C4-2B (cell line): ENCODE data around the gene LIF.
"Not testable (repeated sequence)": the region's sequence is repeated elsewhere in the genome, so short reads cannot be mapped to it uniquely, and the experiment has no call there.

ENCODE experiments used
- H3K27ac ChIP-seq: fragments of 450-650 bp; 2 replicates; pipeline ENCODE4 v1.5.1; 2017
- CTCF ChIP-seq: fragments of 450-650 bp; conservative IDR thresholded peaks from 2 replicates; pipeline ENCODE4 v1.5.1; 2017; ENCODE audit warnings: mild to moderate bottlenecking
- ZFX ChIP-seq: fragments of 450-650 bp; IDR thresholded peaks from 2 replicates; pipeline ENCODE4 v1.6.1; 2017

LIF gene

DNA sequence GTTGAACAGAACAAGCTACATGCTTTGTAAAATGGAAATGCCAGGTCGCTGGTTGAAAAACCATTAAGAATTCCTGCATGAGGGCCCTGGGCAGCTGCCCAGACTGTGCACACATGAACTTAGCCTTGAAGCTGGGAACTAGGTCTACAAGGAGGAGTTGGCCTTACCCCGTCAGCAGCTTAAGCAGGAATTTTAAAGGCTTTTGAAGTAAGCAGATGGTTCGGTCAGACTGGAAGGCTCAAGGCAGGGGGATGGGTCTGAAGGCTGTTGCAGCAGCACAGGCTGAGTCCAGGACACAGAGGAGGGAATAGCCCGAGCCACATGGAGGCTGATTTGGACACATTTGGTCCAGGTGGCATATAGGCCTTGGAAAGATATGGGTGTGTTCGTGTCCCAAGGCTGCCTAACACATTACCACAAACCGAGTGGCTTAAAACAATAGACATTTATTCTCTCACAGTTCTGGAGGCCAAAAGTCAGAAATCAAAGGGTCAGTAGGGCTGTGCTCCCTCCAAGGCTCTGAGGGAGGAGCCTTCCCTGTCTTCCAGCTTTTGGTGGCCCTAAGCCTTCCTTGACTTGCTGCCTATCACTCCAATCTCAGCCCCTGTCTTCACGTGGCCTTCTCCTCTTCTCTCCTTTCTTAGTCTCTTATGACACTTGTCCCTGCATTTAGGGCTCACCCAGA is 11.6 kb downstream of the LIF start:
- no peak overlapping the region for H3K27ac ChIP-seq
- TF ChIP-seq ZFX (no peak), CTCF (no peak)

GRCh38 chr22:30234325-30234724 is 12.2 kb downstream of the LIF start:
- H3K27ac ChIP-seq = not testable (repeated sequence)

DNA sequence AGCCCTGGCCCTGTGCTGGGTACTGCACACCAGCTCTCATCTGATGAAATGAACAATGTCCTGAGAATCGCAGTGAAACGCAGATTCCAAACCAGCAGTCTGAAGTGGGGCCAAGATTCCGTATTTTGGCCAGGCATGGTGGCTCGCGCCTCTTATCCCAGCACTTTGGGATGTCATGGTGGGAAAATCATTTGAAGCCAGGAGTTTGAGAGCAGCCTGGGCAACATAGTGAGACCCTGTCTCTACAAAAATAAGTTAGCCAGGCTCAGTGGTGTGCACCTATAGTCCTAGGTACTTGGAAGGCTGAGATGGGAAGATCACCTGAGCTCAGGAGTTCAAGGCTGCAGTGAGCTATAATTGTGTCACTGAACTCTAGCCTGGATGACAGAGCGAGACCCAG is 13.0 kb downstream of the LIF start:
- no peak overlapping the region for H3K27ac ChIP-seq
- no peak for TF ChIP-seq CTCF
- TF ChIP-seq ZFX = no peak

DNA sequence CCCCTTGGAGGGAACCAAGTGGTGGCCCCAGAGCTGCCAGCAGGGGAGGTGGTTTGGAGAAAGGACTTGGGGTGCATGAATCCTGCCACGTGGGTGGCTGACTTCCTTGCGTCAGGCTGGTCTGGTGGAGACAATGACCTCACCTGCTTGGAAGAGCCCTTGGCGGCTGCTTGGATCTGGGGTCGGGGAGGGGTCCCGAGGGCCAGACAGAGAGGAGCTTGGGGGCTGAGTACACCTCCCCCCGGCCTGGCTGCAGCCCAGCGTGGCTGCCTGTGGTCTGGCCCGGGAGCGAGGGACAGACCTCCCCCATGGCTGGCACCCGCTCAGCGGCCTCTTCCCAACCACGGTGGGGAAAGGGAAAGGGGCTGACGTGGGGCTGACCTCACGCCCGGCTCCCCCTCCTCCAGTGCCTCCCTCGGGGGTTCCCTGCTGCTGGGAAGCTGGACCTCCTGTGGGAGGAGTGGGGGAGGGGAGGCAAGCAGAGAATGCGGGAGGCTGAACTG is 13.8 kb downstream of the LIF start:
- TF ChIP-seq CTCF (no peak), ZFX (no peak)
- no peak overlapping the region for H3K27ac ChIP-seq

GRCh38 chr22:30230787-30231461 is 15.6 kb downstream of the LIF start:
- no peak overlapping the region for H3K27ac ChIP-seq
- TF ChIP-seq CTCF (no peak), ZFX (no peak)

- TF ChIP-seq CTCF (no peak), ZFX (no peak)
- H3K27ac ChIP-seq = no peak overlapping the region
These were observed 16.2 kb downstream of the LIF start for GRCh38 chr22:30230330-30230729.

GRCh38 chr22:30228509-30229359 is 17.8 kb downstream of the LIF start:
- TF ChIP-seq CTCF = no peak
- TF ChIP-seq ZFX = no peak
- H3K27ac ChIP-seq = no peak overlapping the region
